ENCODE measurements around the gene EQTN.

- no peak for TF ChIP-seq CTCF (IDR thresholded peaks at IDR 0.05)
- TF ChIP-seq POLR2A (IDR thresholded peaks at IDR 0.05) = no peak
Observed at GRCh38 chr9:27336126-27336525, 39.2 kb upstream of the EQTN start.

Measured in right lobe of liver (tissue), 4 donors.